Testis (tissue), 2 donors: ENCODE data around the gene HCRT.

Experiments
- POLR2A ChIP-seq: fragments of 450-650 bp; IDR thresholded peaks from one replicate; pipeline ENCODE4 v1.6.1; 2017; ENCODE audit warnings: antibody characterized with exemption, mild to moderate bottlenecking, moderate library complexity
- TF ChIP-seq, protein P1 (sequence below), 3 experiments: fragments of 450-650 bp in 2 of 3; fragments of 200-600 bp in 1 of 3; sonication (generic) in 1 of 3; IDR thresholded peaks; one replicate each; pipeline ENCODE4 v1.5.1; 2016 to 2019; ENCODE audit warnings: antibody characterized with exemption in 3 of 3, mild to moderate bottlenecking in 2 of 3, moderate library complexity in 1 of 3

DNA sequence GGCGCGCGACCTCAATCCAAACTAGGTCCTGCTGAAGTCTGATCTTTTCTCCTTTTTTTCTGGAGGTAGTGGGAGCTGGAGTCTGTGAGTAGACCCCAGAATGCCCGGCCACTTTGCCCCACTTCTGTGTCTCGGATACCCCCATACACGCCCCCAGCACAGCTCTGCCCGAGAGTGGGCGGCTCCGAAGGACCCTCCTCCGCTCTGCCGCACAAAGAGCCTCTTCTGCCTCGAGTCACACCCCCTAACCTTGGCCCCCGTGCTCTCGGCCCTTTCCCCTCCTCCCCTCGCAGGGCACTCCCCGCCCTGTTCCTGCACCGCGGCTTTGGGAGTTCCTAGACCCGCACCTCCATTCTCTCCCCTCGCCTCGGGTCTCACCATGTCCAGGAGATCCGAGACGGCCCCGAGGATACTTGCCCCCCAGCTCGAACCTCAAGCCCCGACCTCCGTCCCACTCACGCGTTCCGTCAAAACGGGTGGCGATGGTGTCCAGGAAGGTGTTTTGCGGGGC lies 4.8 kb downstream of the HCRT start:
- TF ChIP-seq, protein P1, sequence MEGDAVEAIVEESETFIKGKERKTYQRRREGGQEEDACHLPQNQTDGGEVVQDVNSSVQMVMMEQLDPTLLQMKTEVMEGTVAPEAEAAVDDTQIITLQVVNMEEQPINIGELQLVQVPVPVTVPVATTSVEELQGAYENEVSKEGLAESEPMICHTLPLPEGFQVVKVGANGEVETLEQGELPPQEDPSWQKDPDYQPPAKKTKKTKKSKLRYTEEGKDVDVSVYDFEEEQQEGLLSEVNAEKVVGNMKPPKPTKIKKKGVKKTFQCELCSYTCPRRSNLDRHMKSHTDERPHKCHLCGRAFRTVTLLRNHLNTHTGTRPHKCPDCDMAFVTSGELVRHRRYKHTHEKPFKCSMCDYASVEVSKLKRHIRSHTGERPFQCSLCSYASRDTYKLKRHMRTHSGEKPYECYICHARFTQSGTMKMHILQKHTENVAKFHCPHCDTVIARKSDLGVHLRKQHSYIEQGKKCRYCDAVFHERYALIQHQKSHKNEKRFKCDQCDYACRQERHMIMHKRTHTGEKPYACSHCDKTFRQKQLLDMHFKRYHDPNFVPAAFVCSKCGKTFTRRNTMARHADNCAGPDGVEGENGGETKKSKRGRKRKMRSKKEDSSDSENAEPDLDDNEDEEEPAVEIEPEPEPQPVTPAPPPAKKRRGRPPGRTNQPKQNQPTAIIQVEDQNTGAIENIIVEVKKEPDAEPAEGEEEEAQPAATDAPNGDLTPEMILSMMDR (IDR thresholded peaks at IDR 0.05) = no peak
- no peak for TF ChIP-seq POLR2A
